Measurements from ENCODE around the gene FAM107B. TPM values are rescaled to one million over a fixed set of nuclear protein-coding genes. Genes with fewer than 3 reads are reported as not detected.

The FAM107B gene
- total and polyA plus RNA-seq, 7 donors = 12.8 to 111 (median 15.0) TPM

DNA sequence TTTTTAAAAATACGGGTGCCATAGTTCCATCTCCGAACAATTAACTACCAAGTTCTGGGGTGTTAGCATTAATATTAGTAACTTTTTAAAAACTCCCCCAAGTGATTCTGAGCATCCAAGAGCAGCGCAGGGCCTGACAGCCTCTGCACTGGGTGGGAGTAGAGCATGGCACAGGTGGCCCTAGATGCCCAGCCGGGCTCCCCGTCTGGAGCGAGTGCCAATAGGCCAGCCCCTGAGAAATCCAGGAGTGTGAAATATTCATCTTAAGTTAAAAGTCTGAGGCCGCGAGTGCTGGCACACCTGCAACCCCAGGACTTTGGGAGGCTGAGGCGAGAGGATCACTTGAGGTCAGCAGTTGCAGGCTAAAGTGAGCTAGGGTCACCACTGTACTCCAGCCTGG is 16.2 kb downstream of the FAM107B start:
- intact Hi-C loops (cut with DNase I) = no loop called here
- H3K9me3 ChIP-seq = no peaks in the 10 kb centered on the region
- no peaks in the 10 kb centered on the region for H3K27me3 ChIP-seq
- no peaks in the 10 kb centered on the region for H3K4me1 ChIP-seq
- DNase-seq = no peak
- H3K36me3 ChIP-seq = no peaks in the 10 kb centered on the region
- no peak overlapping the region for H3K27ac ChIP-seq
- 96 to 97% methylated on average over 9 of the region's 9 CpGs for WGBS, 2 donors
- no peak for TF ChIP-seq EP300 (IDR thresholded peaks at IDR 0.05)
- TF ChIP-seq, protein P1, sequence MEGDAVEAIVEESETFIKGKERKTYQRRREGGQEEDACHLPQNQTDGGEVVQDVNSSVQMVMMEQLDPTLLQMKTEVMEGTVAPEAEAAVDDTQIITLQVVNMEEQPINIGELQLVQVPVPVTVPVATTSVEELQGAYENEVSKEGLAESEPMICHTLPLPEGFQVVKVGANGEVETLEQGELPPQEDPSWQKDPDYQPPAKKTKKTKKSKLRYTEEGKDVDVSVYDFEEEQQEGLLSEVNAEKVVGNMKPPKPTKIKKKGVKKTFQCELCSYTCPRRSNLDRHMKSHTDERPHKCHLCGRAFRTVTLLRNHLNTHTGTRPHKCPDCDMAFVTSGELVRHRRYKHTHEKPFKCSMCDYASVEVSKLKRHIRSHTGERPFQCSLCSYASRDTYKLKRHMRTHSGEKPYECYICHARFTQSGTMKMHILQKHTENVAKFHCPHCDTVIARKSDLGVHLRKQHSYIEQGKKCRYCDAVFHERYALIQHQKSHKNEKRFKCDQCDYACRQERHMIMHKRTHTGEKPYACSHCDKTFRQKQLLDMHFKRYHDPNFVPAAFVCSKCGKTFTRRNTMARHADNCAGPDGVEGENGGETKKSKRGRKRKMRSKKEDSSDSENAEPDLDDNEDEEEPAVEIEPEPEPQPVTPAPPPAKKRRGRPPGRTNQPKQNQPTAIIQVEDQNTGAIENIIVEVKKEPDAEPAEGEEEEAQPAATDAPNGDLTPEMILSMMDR (IDR thresholded peaks at IDR 0.05) = no peak
- no peak for TF ChIP-seq POLR2AphosphoS5 (IDR thresholded peaks at IDR 0.05)
- no peak for TF ChIP-seq POLR2A (IDR thresholded peaks at IDR 0.05)
- H3K4me3 ChIP-seq = no peak overlapping the region

DNA sequence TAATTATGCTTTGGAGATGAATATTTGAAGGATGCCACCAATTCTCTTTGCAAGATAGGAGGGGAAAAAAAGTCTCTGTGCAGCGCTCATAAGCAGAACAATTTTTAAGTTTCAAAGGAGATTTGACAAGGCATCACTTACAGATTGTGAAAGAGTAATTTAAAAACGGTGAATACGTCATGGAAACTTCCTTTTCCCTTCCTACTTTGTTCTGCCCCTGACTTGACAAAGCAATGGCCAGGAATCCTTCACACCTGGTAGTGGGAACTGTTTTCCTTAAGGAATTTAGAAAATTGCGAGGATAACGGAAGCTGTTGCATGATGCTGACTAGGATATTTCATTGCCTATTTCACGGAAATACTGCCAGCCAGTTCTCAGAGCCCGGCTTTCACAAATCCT is 16.7 kb downstream of the FAM107B start:
- TF ChIP-seq POLR2A (IDR thresholded peaks at IDR 0.05) = no peak
- no peaks in the 10 kb centered on the region for H3K27me3 ChIP-seq
- H3K4me3 ChIP-seq = no peak overlapping the region
- 93 to 95% methylated on average over 7 of the region's 7 CpGs for WGBS, 2 donors
- H3K27ac ChIP-seq = no peak overlapping the region
- no peaks in the 10 kb centered on the region for H3K36me3 ChIP-seq
- intact Hi-C loops (cut with DNase I) = no loop called here
- no peaks in the 10 kb centered on the region for H3K9me3 ChIP-seq
- H3K4me1 ChIP-seq = no peaks in the 10 kb centered on the region
- no peak for DNase-seq

DNA sequence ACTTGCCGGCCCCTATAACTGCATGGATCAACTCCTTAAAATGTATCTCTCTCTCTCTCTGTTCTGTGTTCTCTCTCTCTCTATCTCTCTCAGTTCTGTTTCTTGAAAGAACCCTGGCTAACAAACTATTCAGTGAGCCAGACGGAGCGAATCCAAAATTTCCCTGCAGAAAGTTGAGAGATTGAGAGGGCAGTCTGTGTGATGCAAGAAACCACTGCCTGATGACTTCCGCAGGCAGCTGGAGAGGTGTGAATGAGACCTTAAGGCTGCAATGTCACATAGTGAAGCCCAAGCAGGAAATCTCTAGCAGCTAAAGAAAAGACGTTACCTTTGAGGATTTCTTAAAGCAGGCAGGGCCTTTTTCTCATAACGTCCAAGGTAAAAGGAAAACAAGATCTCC is 17.3 kb downstream of the FAM107B start:
- no peaks in the 10 kb centered on the region for H3K4me1 ChIP-seq
- H3K27me3 ChIP-seq = no peaks in the 10 kb centered on the region
- no peaks in the 10 kb centered on the region for H3K36me3 ChIP-seq
- no peak for TF ChIP-seq EP300 (IDR thresholded peaks at IDR 0.05)
- TF ChIP-seq POLR2A (IDR thresholded peaks at IDR 0.05) = no peak
- no peak for TF ChIP-seq POLR2AphosphoS5 (IDR thresholded peaks at IDR 0.05)
- TF ChIP-seq, protein P1 (IDR thresholded peaks at IDR 0.05) = no peak
- intact Hi-C loops (cut with DNase I) = no loop called here
- H3K9me3 ChIP-seq = no peaks in the 10 kb centered on the region
- 93% methylated on average over 6 of the region's 6 CpGs for WGBS, 2 donors
- H3K4me3 ChIP-seq = no peak overlapping the region
- H3K27ac ChIP-seq = no peak overlapping the region
- no peak for DNase-seq

DNA sequence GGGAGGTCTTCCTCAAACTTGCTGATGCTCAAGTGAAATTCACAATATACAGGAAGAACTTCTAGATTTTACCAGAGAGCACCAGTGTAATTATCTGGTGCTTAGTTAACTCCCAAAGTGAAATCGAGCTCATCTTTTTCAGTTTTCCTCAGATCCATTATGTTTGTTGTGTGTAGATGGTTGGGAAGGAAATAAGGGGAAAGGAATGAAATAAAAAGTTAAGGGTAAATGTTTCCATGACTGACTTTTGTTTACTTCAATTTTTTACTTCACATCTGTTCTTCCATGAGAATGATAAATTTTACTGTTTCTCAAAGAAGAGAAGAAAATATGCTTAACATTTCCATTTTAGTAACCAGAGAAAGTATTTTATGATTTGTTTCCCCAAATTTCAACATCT is 21.3 kb downstream of the FAM107B start:
- Histone ChIP-seq H3K36me3 (no peaks in the 10 kb centered on the region), H3K4me3 (no peak overlapping the region), H3K4me1 (peaks cover 0 to 28% (median 14%) of the 10 kb centered on the region in 4 donors), H3K9me3 (no peaks in the 10 kb centered on the region), H3K27me3 (no peaks in the 10 kb centered on the region), H3K27ac (peak overlapping the region in 2 of 4 donors; percentile 67 to 69)
- WGBS, 2 donors = 78 to 79% methylated on average over 1 of the region's 1 CpG
- intact Hi-C loops (cut with DNase I) = no loop called here
- no peak for TF ChIP-seq POLR2A (IDR thresholded peaks at IDR 0.05)
- TF ChIP-seq, protein P1 (IDR thresholded peaks at IDR 0.05) = no peak
- no peak for TF ChIP-seq POLR2AphosphoS5 (IDR thresholded peaks at IDR 0.05)
- TF ChIP-seq EP300 (IDR thresholded peaks at IDR 0.05) = no peak
- no peak for DNase-seq

DNA sequence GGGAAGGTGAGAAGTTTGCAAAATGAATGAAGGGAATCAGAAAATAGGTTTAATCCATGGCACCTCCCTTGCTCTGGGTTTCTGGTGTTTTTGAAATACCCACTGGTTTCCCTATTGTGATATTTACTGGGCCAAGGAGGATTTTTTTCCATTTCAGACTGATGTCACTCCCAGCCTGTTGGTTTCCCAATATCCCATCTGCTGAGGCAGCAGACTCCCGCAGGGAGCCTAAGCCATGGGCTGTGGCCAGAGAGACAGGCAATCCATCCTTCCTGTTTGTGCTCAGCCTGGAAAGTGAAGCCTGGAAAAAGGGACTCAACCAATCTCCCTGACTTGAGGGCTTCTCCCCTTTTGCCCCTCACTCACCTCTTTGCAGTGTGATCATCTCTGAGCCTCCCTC is 22.8 kb downstream of the FAM107B start:
- WGBS, 2 donors = 77 to 78% methylated on average over 1 of the region's 1 CpG
- Histone ChIP-seq H3K27ac (peak overlapping the region; percentile 64 to 71 (median 68)), H3K27me3 (no peaks in the 10 kb centered on the region), H3K4me1 (peaks cover 0 to 28% (median 15%) of the 10 kb centered on the region in 4 donors), H3K9me3 (no peaks in the 10 kb centered on the region), H3K4me3 (no peak overlapping the region), H3K36me3 (no peaks in the 10 kb centered on the region)
- TF ChIP-seq POLR2A (IDR thresholded peaks at IDR 0.05) = no peak
- TF ChIP-seq EP300 (IDR thresholded peaks at IDR 0.05) = no peak
- TF ChIP-seq POLR2AphosphoS5 (IDR thresholded peaks at IDR 0.05) = peak in 3 of 4 donors; percentile 16 to 46 (median 44)
- TF ChIP-seq, protein P1 (IDR thresholded peaks at IDR 0.05) = no peak
- intact Hi-C loops (cut with DNase I) = no loop called here
- peak; percentile 89 for DNase-seq
